H1 (cell line): ENCODE data around the gene C17orf100.

ENCODE experiments used
- BCL11A ChIP-seq, 2 experiments: IDR thresholded peaks; one replicate each; pipeline ENCODE4 v1.6.1; 2011; ENCODE audit warnings: low read depth in 2 of 2, low read length in 2 of 2, mild to moderate bottlenecking in 2 of 2
- CTCF ChIP-seq, 3 experiments: IDR thresholded peaks; 1 replicate in 2 of 3; 2 replicates in 1 of 3; pipeline versions ENCODE4 v1.5.1 to v1.6.1; 2011; ENCODE audit warnings: low read length in 3 of 3, mild to moderate bottlenecking in 3 of 3, inconsistent platforms in 2 of 3, low read depth in 1 of 3, moderate library complexity in 1 of 3; ENCODE audit not compliant: insufficient read depth in 1 of 3; ENCODE audit errors: control extremely low read depth in 1 of 3
- POLR2AphosphoS5 ChIP-seq: IDR thresholded peaks from 2 replicates; pipeline ENCODE4 v1.6.1; 2011; ENCODE audit warnings: low read depth, low read length

GRCh38 chr17:6682339-6682738 lies 30.8 kb downstream of the C17orf100 start:
- TF ChIP-seq POLR2AphosphoS5 = no peak
- no peak for TF ChIP-seq BCL11A (IDR thresholded peaks at IDR 0.05; ENCODE audit: low read depth in 2 of 2, low read length in 2 of 2)
- TF ChIP-seq CTCF (IDR thresholded peaks at IDR 0.05; ENCODE audit: control extremely low read depth in 1 of 3, insufficient read depth in 1 of 3, low read depth in 1 of 3, low read length in 3 of 3) = no peak
